Progenitor cell of endocrine pancreas (in vitro differentiated cells): ENCODE measurements around the gene C3AR1. TPM values are rescaled to one million over a fixed set of nuclear protein-coding genes. Genes with fewer than 3 reads are reported as not detected.
"Not testable (repeated sequence)": the region's sequence is repeated elsewhere in the genome, so short reads cannot be mapped to it uniquely, and the experiment has no call there.

Experiments
- DNase-seq: peaks from one replicate; pipeline ENCODE4 v3.0.0; 2021; ENCODE audit warnings: low spot score; ENCODE audit not compliant: unreplicated experiment
- H3K27ac Mint-ChIP-seq: 2 replicates; pipeline ENCODE4 v1.8.0; 2021; ENCODE audit warnings: mild to moderate bottlenecking, moderate library complexity, mixed read lengths
- H3K27me3 Mint-ChIP-seq: 2 replicates; pipeline ENCODE4 v1.8.0; 2021; ENCODE audit warnings: mixed read lengths
- H3K36me3 Mint-ChIP-seq: 2 replicates; pipeline ENCODE4 v1.8.0; 2022; ENCODE audit warnings: mixed read lengths; ENCODE audit not compliant: insufficient read depth
- H3K4me1 Mint-ChIP-seq: 2 replicates; pipeline ENCODE4 v1.8.0; 2021; ENCODE audit warnings: low read depth, mixed read lengths
- H3K4me3 Mint-ChIP-seq: 2 replicates; pipeline ENCODE4 v1.8.0; 2021; ENCODE audit warnings: low read depth, mild to moderate bottlenecking, moderate library complexity, mixed read lengths
- H3K9me3 Mint-ChIP-seq: 2 replicates; pipeline ENCODE4 v1.8.0; 2021; ENCODE audit warnings: low read depth, mixed read lengths
- CTCF ChIP-seq: fragments of 200-600 bp; sonication (generic); IDR thresholded peaks from one replicate; pipeline ENCODE4 v1.5.0; 2021; ENCODE audit warnings: antibody characterized with exemption, mild to moderate bottlenecking; ENCODE audit not compliant: unreplicated experiment
- long read RNA-seq: library from polyadenylated mRNA; unstranded; transcript quantifications from one replicate; pipeline ENCODE4 v2.0.0, GENCODE V29; 2020
- total RNA-seq: library from RNA; stranded (reverse); gene quantifications from 2 replicates; pipeline ENCODE4 v1.2.1, GENCODE V29; 2021

Gene C3AR1
- not detected in 2 replicates for total RNA-seq
- long read RNA-seq = 0 reads

GRCh38 chr12:8065991-8066594 is at the start of gene C3AR1:
TSS of gene C3AR1 (minus strand) at chr12:8066359. CDS start at chr12:8060185, 6,174 bp downstream.
- no peak for TF ChIP-seq CTCF
- DNase-seq = no peak
- H3K4me3 Mint-ChIP-seq = no peak within 1 kb of the TSS
- no peak within 1 kb of the TSS for H3K27ac Mint-ChIP-seq
- H3K27me3 Mint-ChIP-seq = no peaks in the 10 kb centered on the region
- no peaks in the 10 kb centered on the region for H3K9me3 Mint-ChIP-seq
- H3K36me3 Mint-ChIP-seq = no peaks in the 10 kb centered on the region
- no peaks in the 10 kb centered on the region for H3K4me1 Mint-ChIP-seq

GRCh38 chr12:8113117-8113516 is 47.0 kb upstream of the C3AR1 start:
- H3K36me3 Mint-ChIP-seq, DNase-seq, H3K4me3 Mint-ChIP-seq, H3K4me1 Mint-ChIP-seq, H3K27ac Mint-ChIP-seq, H3K27me3 Mint-ChIP-seq, H3K9me3 Mint-ChIP-seq: not testable (repeated sequence)

GRCh38 chr12:8108808-8109398 is 42.7 kb upstream of the C3AR1 start:
- Mint-ChIP-seq H3K36me3 (peaks cover 21% of the 10 kb centered on the region), H3K27ac (no peak overlapping the region), H3K27me3 (no peaks in the 10 kb centered on the region), H3K4me1 (no peaks in the 10 kb centered on the region), H3K9me3 (peaks cover 12% of the 10 kb centered on the region), H3K4me3 (no peak overlapping the region)
- peak; percentile 85 for DNase-seq
- TF ChIP-seq CTCF = peak; percentile 100

- H3K36me3 Mint-ChIP-seq = peaks cover 48% of the 10 kb centered on the region
Measured at GRCh38 chr12:8099235-8099634, 33.1 kb upstream of the C3AR1 start.

GRCh38 chr12:8096281-8096915 is 30.2 kb upstream of the C3AR1 start:
- H3K9me3 Mint-ChIP-seq = no peaks in the 10 kb centered on the region
- peaks cover 51% of the 10 kb centered on the region for H3K36me3 Mint-ChIP-seq
- H3K27ac Mint-ChIP-seq = no peak overlapping the region
- H3K4me1 Mint-ChIP-seq = no peaks in the 10 kb centered on the region
- DNase-seq = no peak
- no peaks in the 10 kb centered on the region for H3K27me3 Mint-ChIP-seq
- no peak overlapping the region for H3K4me3 Mint-ChIP-seq
- TF ChIP-seq CTCF = no peak

More at GRCh38 chr12:8099235-8099634, 33.1 kb upstream of the C3AR1 start:
- Mint-ChIP-seq H3K27me3 (no peaks in the 10 kb centered on the region), H3K27ac (no peak overlapping the region), H3K4me1 (no peaks in the 10 kb centered on the region), H3K4me3 (no peak overlapping the region), H3K9me3 (peaks cover 10% of the 10 kb centered on the region)
- no peak for DNase-seq
- no peak for TF ChIP-seq CTCF
